OCI-LY7 (cell line): ENCODE measurements around the gene ATG10.

Experiments used
- CTCF ChIP-seq: fragments of 200-600 bp; sonication (generic); conservative IDR thresholded peaks from 2 replicates; pipeline ENCODE4 v1.5.1; 2014; ENCODE audit warnings: mild to moderate bottlenecking, antibody characterized with exemption, low read length, moderate library complexity, mixed read lengths
- EZH2phosphoT487 ChIP-seq: fragments of 200-600 bp; sonication (generic); IDR thresholded peaks from 2 replicates; pipeline ENCODE4 v1.6.1; 2018; ENCODE audit warnings: low read depth, borderline replicate concordance, mild to moderate bottlenecking, mixed run types, antibody characterized with exemption, low read length, moderate library complexity, mixed read lengths

DNA sequence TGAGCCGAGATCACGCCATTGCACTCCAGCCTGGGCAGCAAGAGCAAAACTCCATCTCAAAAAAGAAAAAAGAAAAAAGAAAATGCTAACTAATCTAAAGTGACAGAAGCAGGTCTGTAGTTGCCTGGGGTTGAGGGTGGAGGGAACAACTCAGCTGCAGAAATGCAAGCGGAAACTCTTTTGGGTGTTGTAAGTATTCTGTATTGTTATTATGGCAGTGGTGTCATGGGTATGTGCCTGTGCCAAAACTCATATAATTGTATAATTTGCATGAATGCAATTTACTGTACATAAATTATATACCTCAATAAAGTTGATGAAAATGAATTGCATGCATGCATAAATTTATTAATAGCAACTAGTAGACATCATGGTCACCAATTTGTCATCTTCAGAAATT, 329.4 kb downstream of the ATG10 start:
- TF ChIP-seq CTCF (no peak), EZH2phosphoT487 (no peak)
